Stomach (tissue), 9 donors: Measurements from ENCODE around the gene TMA7. TPM values are rescaled to one million over a fixed set of nuclear protein-coding genes. Genes with fewer than 3 reads are reported as not detected.
A peak's percentile ranks its signal among the peaks of the same experiment; 100 is the strongest.

ENCODE experiments used
- DNase-seq, 2 donors: peaks; one replicate each; pipeline versions ENCODE4 v3.0.0 to v3.0.0-alpha.2; 2013 to 2019
- H3K27ac ChIP-seq, 5 donors: fragments of 200-600 bp in 4 of 5; sonication (generic) in 4 of 5; one replicate each; pipeline ENCODE4 v1.5.1; 2013 to 2019; ENCODE audit warnings: mild to moderate bottlenecking in 1 of 5, moderate library complexity in 1 of 5
- H3K27me3 ChIP-seq, 3 donors: fragments of 200-600 bp; sonication (generic); one replicate each; pipeline ENCODE4 v1.5.1; 2017 to 2019; ENCODE audit warnings: mixed run types in 1 of 3
- H3K36me3 ChIP-seq, 4 donors: fragments of 200-600 bp; sonication (generic); 1 replicate in 3 of 4; 2 replicates in 1 of 4; pipeline ENCODE4 v1.5.1; 2016 to 2019
- H3K4me1 ChIP-seq, 4 donors: fragments of 200-600 bp; sonication (generic); one replicate each; pipeline ENCODE4 v1.5.1; 2016 to 2019
- H3K4me3 ChIP-seq, 4 donors: fragments of 200-600 bp; sonication (generic) in 3 of 4; one replicate each; pipeline ENCODE4 v1.5.1; 2016 to 2019; ENCODE audit warnings: mild to moderate bottlenecking in 1 of 4
- H3K9me3 ChIP-seq, 4 donors: fragments of 200-600 bp; sonication (generic); one replicate each; pipeline ENCODE4 v1.5.1; 2016 to 2019
- CTCF ChIP-seq, 7 experiments: fragments of 450-650 bp in 4 of 7; fragments of 200-600 bp in 3 of 7; sonication (generic) in 3 of 7; IDR thresholded peaks; one replicate each; pipeline ENCODE4 v1.5.1; 2016 to 2019; ENCODE audit warnings: antibody characterized with exemption in 7 of 7, control low read depth in 2 of 7, mild to moderate bottlenecking in 1 of 7
- EP300 ChIP-seq: sonication (generic); formaldehyde crosslinking; IDR thresholded peaks from one replicate; pipeline ENCODE4 v1.6.1; 2017; ENCODE audit warnings: antibody characterized with exemption
- POLR2A ChIP-seq, 4 donors: fragments of 450-650 bp; IDR thresholded peaks; one replicate each; pipeline ENCODE4 v1.6.1; 2016; ENCODE audit warnings: antibody characterized with exemption in 4 of 4, control low read depth in 2 of 4, mild to moderate bottlenecking in 1 of 4, moderate library complexity in 1 of 4
- POLR2AphosphoS5 ChIP-seq, 3 donors: sonication (generic); formaldehyde crosslinking; IDR thresholded peaks; one replicate each; pipeline ENCODE4 v1.6.1; 2016; ENCODE audit warnings: antibody characterized with exemption in 3 of 3
- WGBS, 5 donors: extraction: QIAGEN DNeasy Blood & Tissue Kit in 3 of 5; methylation state at CpG; one replicate each; pipeline versions ENCODE4 v1.1.5 to v1.1.7; 2013 to 2018; 5-methylcytosine and 5-hydroxymethylcytosine counted together
- intact Hi-C: fragments of 100-400 bp; cut with DNase I; formaldehyde crosslinking; loops from one replicate; pipeline ENCODE4 v1.15.1; 2023; ENCODE audit warnings: low total_unique reads
- polyA plus RNA-seq, 3 donors: library from polyadenylated mRNA; stranded (reverse); fragments of 200-250 nt; gene quantifications; one replicate each; pipeline ENCODE4 v1.2.3, GENCODE V29; 2013
- total RNA-seq, 5 donors: library from RNA; depleted of rRNA; stranded (reverse); fragments of >200 nt; gene quantifications; one replicate each; pipeline versions ENCODE4 v1.1.0 to v1.2.3, GENCODE V29; 2014 to 2016
- donor health status: healthy with polysubstance abuse.
- donor health status: Bipolar disorder and iron deficiency.
- donor health status: healthy.

The TMA7 gene
- total and polyA plus RNA-seq, 8 donors = 107 to 702 (median 266) TPM

GRCh38 chr3:48486952-48487351 lies 46.9 kb downstream of the TMA7 start:
- Histone ChIP-seq H3K27me3 (no peaks in the 10 kb centered on the region), H3K4me1 (no peaks in the 10 kb centered on the region), H3K9me3 (no peaks in the 10 kb centered on the region), H3K27ac (no peak overlapping the region), H3K4me3 (no peak overlapping the region), H3K36me3 (peaks cover 0 to 6% (median 0%) of the 10 kb centered on the region in 4 donors)
- 93 to 96% (median 95%) methylated on average over 5 of the region's 5 CpGs for WGBS, 5 donors
- TF ChIP-seq EP300 (no peak), CTCF (IDR thresholded peaks at IDR 0.05) (no peak), POLR2AphosphoS5 (IDR thresholded peaks at IDR 0.05) (no peak), POLR2A (IDR thresholded peaks at IDR 0.05) (no peak)
- intact Hi-C loops = no loop called here
- no peak for DNase-seq

- 70 to 80% (median 75%) methylated on average over 7 of the region's 7 CpGs for WGBS, 5 donors
- H3K27ac ChIP-seq = peak overlapping the region in 2 of 5 donors; percentile 15 to 24
Measured at GRCh38 chr3:48492461-48493202, 52.6 kb downstream of the TMA7 start.

GRCh38 chr3:48493203-48493501 lies 53.1 kb downstream of the TMA7 start:
- no peaks in the 10 kb centered on the region for H3K27me3 ChIP-seq
- H3K36me3 ChIP-seq = peaks cover 4 to 62% (median 48%) of the 10 kb centered on the region in 4 donors
- TF ChIP-seq EP300 (no peak), POLR2AphosphoS5 (IDR thresholded peaks at IDR 0.05) (no peak), CTCF (IDR thresholded peaks at IDR 0.05) (no peak), POLR2A (IDR thresholded peaks at IDR 0.05) (no peak)
- no peak overlapping the region for H3K4me3 ChIP-seq
- DNase-seq = no peak
- peak overlapping the region in 2 of 5 donors; percentile 15 to 24 for H3K27ac ChIP-seq
- peaks cover 0 to 6% (median 0%) of the 10 kb centered on the region in 4 donors for H3K4me1 ChIP-seq
- WGBS, 5 donors = 74 to 94% (median 93%) methylated on average over 3 of the region's 3 CpGs
- intact Hi-C loops = no loop called here
- no peaks in the 10 kb centered on the region for H3K9me3 ChIP-seq

More at GRCh38 chr3:48492461-48493202, 52.6 kb downstream of the TMA7 start:
- intact Hi-C loops = no loop called here
- Histone ChIP-seq H3K4me1 (peaks cover 0 to 6% (median 0%) of the 10 kb centered on the region in 4 donors), H3K4me3 (no peak overlapping the region), H3K9me3 (no peaks in the 10 kb centered on the region), H3K27me3 (no peaks in the 10 kb centered on the region), H3K36me3 (peaks cover 4 to 57% (median 44%) of the 10 kb centered on the region in 4 donors)
- DNase-seq = peak in 1 of 2 donors; percentile 35
- TF ChIP-seq POLR2A (IDR thresholded peaks at IDR 0.05) (no peak), POLR2AphosphoS5 (IDR thresholded peaks at IDR 0.05) (no peak), EP300 (no peak), CTCF (IDR thresholded peaks at IDR 0.05) (no peak)

Other genes starting within 250 kb of the TMA7 start
- under 1 TPM in 1 of 5 donors, not detected in 4; 0.92 TPM for gene CAMP, start 216.8 kb upstream of the TMA7 start, total RNA-seq
- 1 to 10 TPM in 1 of 3 donors, under 1 TPM in 1, not detected in 1; 0.87 to 1.4 TPM for gene CAMP, start 216.8 kb upstream of the TMA7 start, polyA plus RNA-seq
- gene ZNF589, start 199.2 kb upstream of the TMA7 start, total RNA-seq = 10 to 100 TPM in 1 of 5 donors, 1 to 10 TPM in 3, not detected in 1; 2.7 to 15.6 (median 5.2) TPM
- 1 to 10 TPM; 1.7 to 5.9 (median 2.1) TPM for gene ZNF589, start 199.2 kb upstream of the TMA7 start, polyA plus RNA-seq
- 10 to 100 TPM in 3 of 5 donors, 1 to 10 TPM in 2; 3.8 to 55.1 (median 10.3) TPM for gene NME6, start 138.9 kb upstream of the TMA7 start, total RNA-seq
- gene NME6, start 138.9 kb upstream of the TMA7 start, polyA plus RNA-seq = 10 to 100 TPM; 13.1 to 22.3 (median 15.1) TPM
- not detected for gene SPINK8, start 106.6 kb upstream of the TMA7 start, total RNA-seq
- gene SPINK8, start 106.6 kb upstream of the TMA7 start, polyA plus RNA-seq = not detected
- not detected for gene FBXW12, start 68.0 kb upstream of the TMA7 start, total RNA-seq
- not detected for gene FBXW12, start 68.0 kb upstream of the TMA7 start, polyA plus RNA-seq
- 100 to 1,000 TPM in 4 of 5 donors, 10 to 100 TPM in 1; 86.7 to 874 (median 314) TPM for gene PLXNB1, start 10.2 kb upstream of the TMA7 start, total RNA-seq
- 100 to 1,000 TPM in 1 of 3 donors, 10 to 100 TPM in 2; 13.9 to 157 (median 45.0) TPM for gene PLXNB1, start 10.2 kb upstream of the TMA7 start, polyA plus RNA-seq
- 10 to 100 TPM in 1 of 5 donors, 1 to 10 TPM in 4; 1.8 to 12.5 (median 7.1) TPM for gene CCDC51, start 138 bp upstream of the TMA7 start, total RNA-seq
- 10 to 100 TPM in 1 of 3 donors, 1 to 10 TPM in 2; 6.0 to 10.3 (median 9.5) TPM for gene CCDC51, start 138 bp upstream of the TMA7 start, polyA plus RNA-seq
- 10 to 100 TPM in 2 of 5 donors, 1 to 10 TPM in 3; 2.3 to 34.4 (median 5.5) TPM for gene ATRIP, start 6.5 kb downstream of the TMA7 start, total RNA-seq
- 1 to 10 TPM; 2.9 to 5.8 (median 3.2) TPM for gene ATRIP, start 6.5 kb downstream of the TMA7 start, polyA plus RNA-seq
- gene SHISA5, start 63.9 kb downstream of the TMA7 start, total RNA-seq = 100 to 1,000 TPM in 1 of 5 donors, 10 to 100 TPM in 4; 43.4 to 182 (median 51.8) TPM
- 100 to 1,000 TPM in 1 of 3 donors, 10 to 100 TPM in 2; 57.5 to 116 (median 58.7) TPM for gene SHISA5, start 63.9 kb downstream of the TMA7 start, polyA plus RNA-seq
- 1 to 10 TPM in 4 of 5 donors, not detected in 1; 1.0 to 9.6 (median 3.0) TPM for gene PFKFB4, start 116.5 kb downstream of the TMA7 start, total RNA-seq
- 1 to 10 TPM in 2 of 3 donors, under 1 TPM in 1; 0.61 to 3.2 (median 1.5) TPM for gene PFKFB4, start 116.5 kb downstream of the TMA7 start, polyA plus RNA-seq
- under 1 TPM in 2 of 5 donors, not detected in 3; 0.37 to 0.58 TPM for gene UCN2, start 123.5 kb downstream of the TMA7 start, total RNA-seq
- 1 to 10 TPM in 1 of 3 donors, under 1 TPM in 1, not detected in 1; 0.31 to 3.3 TPM for gene UCN2, start 123.5 kb downstream of the TMA7 start, polyA plus RNA-seq
- gene COL7A1, start 155.1 kb downstream of the TMA7 start, total RNA-seq = 10 to 100 TPM in 2 of 5 donors, 1 to 10 TPM in 3; 1.8 to 75.3 (median 7.6) TPM
- 100 to 1,000 TPM in 1 of 3 donors, 1 to 10 TPM in 2; 6.3 to 123 (median 7.7) TPM for gene COL7A1, start 155.1 kb downstream of the TMA7 start, polyA plus RNA-seq
- 100 to 1,000 TPM; 178 to 568 (median 259) TPM for gene UQCRC1, start 169.4 kb downstream of the TMA7 start, total RNA-seq
- gene UQCRC1, start 169.4 kb downstream of the TMA7 start, polyA plus RNA-seq = 100 to 1,000 TPM; 218 to 347 (median 295) TPM
- not detected for gene TMEM89, start 181.5 kb downstream of the TMA7 start, total RNA-seq
- gene TMEM89, start 181.5 kb downstream of the TMA7 start, polyA plus RNA-seq = under 1 TPM in 1 of 3 donors, not detected in 2; 0.62 TPM
- gene SLC26A6, start 195.2 kb downstream of the TMA7 start, total RNA-seq = 100 to 1,000 TPM in 3 of 5 donors, 10 to 100 TPM in 2; 23.9 to 279 (median 137) TPM
- gene SLC26A6, start 195.2 kb downstream of the TMA7 start, polyA plus RNA-seq = 10 to 100 TPM; 14.8 to 67.7 (median 31.4) TPM
- 1 to 10 TPM in 4 of 5 donors, not detected in 1; 1.5 to 2.3 (median 1.9) TPM for gene CELSR3, start 222.6 kb downstream of the TMA7 start, total RNA-seq
- gene CELSR3, start 222.6 kb downstream of the TMA7 start, polyA plus RNA-seq = under 1 TPM; 0.15 to 1.00 (median 0.53) TPM
- 10 to 100 TPM; 16.2 to 46.7 (median 32.6) TPM for gene NCKIPSD, start 245.7 kb downstream of the TMA7 start, total RNA-seq
- 1 to 10 TPM; 6.1 to 7.7 (median 6.1) TPM for gene NCKIPSD, start 245.7 kb downstream of the TMA7 start, polyA plus RNA-seq